ENCODE measurements around the gene LRRC72.

DNA sequence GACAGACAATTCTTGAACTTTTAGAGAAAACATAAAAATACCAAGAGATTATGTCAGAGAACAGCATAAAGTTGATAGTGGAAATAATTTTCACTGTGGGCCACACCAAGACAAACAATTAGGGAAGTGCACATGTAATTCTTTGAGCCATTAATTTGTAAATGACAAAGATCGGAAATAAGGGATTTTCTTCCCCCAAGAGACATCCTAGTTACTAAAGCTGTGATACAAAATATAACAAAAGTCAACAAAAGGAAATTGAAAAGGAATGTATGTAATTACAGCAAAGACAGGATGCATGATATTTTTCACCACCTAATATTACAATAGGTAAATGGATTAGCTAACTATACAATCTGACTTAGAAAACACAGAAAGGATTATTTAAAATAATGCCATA lies 12.4 kb upstream of the LRRC72 start:
- TF ChIP-seq CTCF (conservative IDR thresholded peaks at IDR 0.05) (no peak), ZFX (IDR thresholded peaks at IDR 0.05) (no peak)

All from C4-2B (cell line).